ENCODE measurements around the gene CC2D1B.

DNA sequence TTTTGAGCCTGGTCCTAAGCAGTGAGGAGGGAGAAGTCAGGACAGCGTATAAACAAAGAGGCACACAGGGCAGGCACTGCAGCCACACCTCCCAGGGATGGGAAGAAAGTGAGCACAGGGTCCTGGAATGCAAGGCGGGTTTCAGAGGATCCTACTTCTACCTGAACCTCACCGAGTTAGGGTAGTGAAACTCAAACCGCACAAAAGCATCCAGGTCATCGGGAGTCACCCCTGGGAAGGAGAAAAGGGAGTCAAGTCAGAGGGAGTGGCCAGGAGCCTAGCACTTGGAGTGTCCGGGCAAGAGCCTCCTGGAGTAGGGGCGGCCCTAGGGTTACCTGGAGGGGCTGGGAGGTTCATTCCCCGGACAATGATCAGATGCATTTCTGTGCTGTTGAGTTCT lies 10.6 kb downstream of the CC2D1B start:
- TF ChIP-seq, protein P1, sequence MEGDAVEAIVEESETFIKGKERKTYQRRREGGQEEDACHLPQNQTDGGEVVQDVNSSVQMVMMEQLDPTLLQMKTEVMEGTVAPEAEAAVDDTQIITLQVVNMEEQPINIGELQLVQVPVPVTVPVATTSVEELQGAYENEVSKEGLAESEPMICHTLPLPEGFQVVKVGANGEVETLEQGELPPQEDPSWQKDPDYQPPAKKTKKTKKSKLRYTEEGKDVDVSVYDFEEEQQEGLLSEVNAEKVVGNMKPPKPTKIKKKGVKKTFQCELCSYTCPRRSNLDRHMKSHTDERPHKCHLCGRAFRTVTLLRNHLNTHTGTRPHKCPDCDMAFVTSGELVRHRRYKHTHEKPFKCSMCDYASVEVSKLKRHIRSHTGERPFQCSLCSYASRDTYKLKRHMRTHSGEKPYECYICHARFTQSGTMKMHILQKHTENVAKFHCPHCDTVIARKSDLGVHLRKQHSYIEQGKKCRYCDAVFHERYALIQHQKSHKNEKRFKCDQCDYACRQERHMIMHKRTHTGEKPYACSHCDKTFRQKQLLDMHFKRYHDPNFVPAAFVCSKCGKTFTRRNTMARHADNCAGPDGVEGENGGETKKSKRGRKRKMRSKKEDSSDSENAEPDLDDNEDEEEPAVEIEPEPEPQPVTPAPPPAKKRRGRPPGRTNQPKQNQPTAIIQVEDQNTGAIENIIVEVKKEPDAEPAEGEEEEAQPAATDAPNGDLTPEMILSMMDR (IDR thresholded peaks at IDR 0.05) = no peak
- no peak for TF ChIP-seq POLR2A (IDR thresholded peaks at IDR 0.05)

Measured in body of pancreas (tissue), 4 donors.